ENCODE data around the gene ARHGAP19. TPM values are rescaled to one million over a fixed set of nuclear protein-coding genes. Genes with fewer than 3 reads are reported as not detected.

Gene ARHGAP19
- total RNA-seq, 2 donors from 2014 or later, result 44.6 to 46.4 TPM

GRCh38 chr10:97243836-97244235 is 48.6 kb downstream of the ARHGAP19 start:
- Mint-ChIP-seq H3K27me3 (no peaks in the 10 kb centered on the region), H3K4me1 (no peaks in the 10 kb centered on the region), H3K36me3 (ENCODE audit: low read depth) (peaks cover 63% of the 10 kb centered on the region), H3K4me3 (no peak overlapping the region), H3K9me3 (no peaks in the 10 kb centered on the region), H3K27ac (no peak overlapping the region)
- ATAC-seq (replicated peaks), result no peak

GRCh38 chr10:97238855-97239254 is 53.6 kb downstream of the ARHGAP19 start:
- ATAC-seq (replicated peaks), result no peak
- peaks cover 41% of the 10 kb centered on the region for H3K36me3 Mint-ChIP-seq (ENCODE audit: low read depth)
- no peak overlapping the region for H3K27ac Mint-ChIP-seq
- H3K4me1 Mint-ChIP-seq, result no peaks in the 10 kb centered on the region
- no peaks in the 10 kb centered on the region for H3K9me3 Mint-ChIP-seq
- H3K4me3 Mint-ChIP-seq, result no peak overlapping the region
- no peaks in the 10 kb centered on the region for H3K27me3 Mint-ChIP-seq

- H3K27me3 Mint-ChIP-seq, result no peaks in the 10 kb centered on the region
- ATAC-seq (replicated peaks), result no peak
- no peaks in the 10 kb centered on the region for H3K9me3 Mint-ChIP-seq
- H3K4me1 Mint-ChIP-seq, result peaks cover 3% of the 10 kb centered on the region
- peaks cover 43% of the 10 kb centered on the region for H3K36me3 Mint-ChIP-seq (ENCODE audit: low read depth)
- H3K4me3 Mint-ChIP-seq, result no peak overlapping the region
- no peak overlapping the region for H3K27ac Mint-ChIP-seq
Observed at GRCh38 chr10:97235353-97235752, 57.1 kb downstream of the ARHGAP19 start.

- no peak for ATAC-seq (replicated peaks)
- Mint-ChIP-seq H3K9me3 (no peaks in the 10 kb centered on the region), H3K27ac (no peak overlapping the region), H3K4me1 (peaks cover 3% of the 10 kb centered on the region), H3K27me3 (no peaks in the 10 kb centered on the region), H3K4me3 (no peak overlapping the region), H3K36me3 (ENCODE audit: low read depth) (peaks cover 52% of the 10 kb centered on the region)
Observed at GRCh38 chr10:97234400-97234799, 58.0 kb downstream of the ARHGAP19 start.

GRCh38 chr10:97230146-97230545 is 62.3 kb downstream of the ARHGAP19 start:
- no peaks in the 10 kb centered on the region for H3K9me3 Mint-ChIP-seq
- peaks cover 5% of the 10 kb centered on the region for H3K4me1 Mint-ChIP-seq
- H3K27me3 Mint-ChIP-seq, result no peaks in the 10 kb centered on the region
- peak; percentile 87 for ATAC-seq (replicated peaks)
- H3K27ac Mint-ChIP-seq, result peak overlapping the region; percentile 87
- peak overlapping the region; percentile 54 for H3K4me3 Mint-ChIP-seq
- peaks cover 83% of the 10 kb centered on the region for H3K36me3 Mint-ChIP-seq (ENCODE audit: low read depth)

- Mint-ChIP-seq H3K36me3 (ENCODE audit: low read depth) (peaks cover 83% of the 10 kb centered on the region), H3K4me1 (peaks cover 11% of the 10 kb centered on the region), H3K4me3 (peak overlapping the region; percentile 54), H3K27ac (peak overlapping the region; percentile 87), H3K9me3 (no peaks in the 10 kb centered on the region), H3K27me3 (no peaks in the 10 kb centered on the region)
- ATAC-seq (replicated peaks), result peak; percentile 45
Observed at GRCh38 chr10:97229322-97230015, 63.0 kb downstream of the ARHGAP19 start.

- peaks cover 86% of the 10 kb centered on the region for H3K36me3 Mint-ChIP-seq (ENCODE audit: low read depth)
- ATAC-seq (replicated peaks), result no peak
- no peaks in the 10 kb centered on the region for H3K27me3 Mint-ChIP-seq
- H3K4me1 Mint-ChIP-seq, result peaks cover 11% of the 10 kb centered on the region
- no peak overlapping the region for H3K4me3 Mint-ChIP-seq
- H3K9me3 Mint-ChIP-seq, result no peaks in the 10 kb centered on the region
- H3K27ac Mint-ChIP-seq, result no peak overlapping the region
Observed at GRCh38 chr10:97228775-97229157, 63.7 kb downstream of the ARHGAP19 start.

GRCh38 chr10:97228130-97228774 is 64.2 kb downstream of the ARHGAP19 start:
- H3K4me1 Mint-ChIP-seq, result peaks cover 11% of the 10 kb centered on the region
- H3K36me3 Mint-ChIP-seq (ENCODE audit: low read depth), result peaks cover 86% of the 10 kb centered on the region
- no peak overlapping the region for H3K4me3 Mint-ChIP-seq
- H3K27ac Mint-ChIP-seq, result no peak overlapping the region
- H3K9me3 Mint-ChIP-seq, result no peaks in the 10 kb centered on the region
- no peaks in the 10 kb centered on the region for H3K27me3 Mint-ChIP-seq
- no peak for ATAC-seq (replicated peaks)

GRCh38 chr10:97226398-97226797 is 66.0 kb downstream of the ARHGAP19 start:
- Mint-ChIP-seq H3K36me3 (ENCODE audit: low read depth) (peaks cover 76% of the 10 kb centered on the region), H3K27ac (no peak overlapping the region), H3K4me1 (peaks cover 9% of the 10 kb centered on the region), H3K9me3 (no peaks in the 10 kb centered on the region), H3K4me3 (no peak overlapping the region), H3K27me3 (no peaks in the 10 kb centered on the region)
- no peak for ATAC-seq (replicated peaks)

GRCh38 chr10:97224483-97225435 is 67.7 kb downstream of the ARHGAP19 start:
- peak overlapping the region; percentile 65 for H3K27ac Mint-ChIP-seq

GRCh38 chr10:97222326-97222961 is 70.0 kb downstream of the ARHGAP19 start:
- Mint-ChIP-seq H3K4me1 (peaks cover 23% of the 10 kb centered on the region), H3K4me3 (no peak overlapping the region), H3K9me3 (no peaks in the 10 kb centered on the region), H3K27ac (no peak overlapping the region), H3K36me3 (ENCODE audit: low read depth) (peaks cover 46% of the 10 kb centered on the region), H3K27me3 (no peaks in the 10 kb centered on the region)
- ATAC-seq (replicated peaks), result no peak

More at GRCh38 chr10:97224483-97225435, 67.7 kb downstream of the ARHGAP19 start:
- peak; percentile 80 for ATAC-seq (replicated peaks)
- H3K27me3 Mint-ChIP-seq, result no peaks in the 10 kb centered on the region
- peaks cover 12% of the 10 kb centered on the region for H3K4me1 Mint-ChIP-seq
- peaks cover 69% of the 10 kb centered on the region for H3K36me3 Mint-ChIP-seq (ENCODE audit: low read depth)
- H3K4me3 Mint-ChIP-seq, result peak overlapping the region; percentile 45
- H3K9me3 Mint-ChIP-seq, result no peaks in the 10 kb centered on the region

- no peak overlapping the region for H3K27ac Mint-ChIP-seq
- no peak overlapping the region for H3K4me3 Mint-ChIP-seq
- H3K27me3 Mint-ChIP-seq, result no peaks in the 10 kb centered on the region
- peaks cover 27% of the 10 kb centered on the region for H3K36me3 Mint-ChIP-seq (ENCODE audit: low read depth)
- H3K4me1 Mint-ChIP-seq, result peaks cover 29% of the 10 kb centered on the region
- ATAC-seq (replicated peaks), result no peak
- H3K9me3 Mint-ChIP-seq, result no peaks in the 10 kb centered on the region
Observed at GRCh38 chr10:97220355-97220754, 72.1 kb downstream of the ARHGAP19 start.

- H3K27me3 Mint-ChIP-seq, result no peaks in the 10 kb centered on the region
- no peak for ATAC-seq (replicated peaks)
- H3K4me3 Mint-ChIP-seq, result no peak overlapping the region
- H3K36me3 Mint-ChIP-seq (ENCODE audit: low read depth), result peaks cover 4% of the 10 kb centered on the region
- no peak overlapping the region for H3K27ac Mint-ChIP-seq
- no peaks in the 10 kb centered on the region for H3K9me3 Mint-ChIP-seq
- peaks cover 21% of the 10 kb centered on the region for H3K4me1 Mint-ChIP-seq
Observed at GRCh38 chr10:97217299-97217698, 75.1 kb downstream of the ARHGAP19 start.

GRCh38 chr10:97215619-97216260 is 76.7 kb downstream of the ARHGAP19 start:
- Mint-ChIP-seq H3K4me1 (peaks cover 21% of the 10 kb centered on the region), H3K9me3 (no peaks in the 10 kb centered on the region), H3K27ac (no peak overlapping the region), H3K27me3 (no peaks in the 10 kb centered on the region), H3K36me3 (ENCODE audit: low read depth) (peaks cover 4% of the 10 kb centered on the region), H3K4me3 (no peak overlapping the region)
- ATAC-seq (replicated peaks), result no peak
